Testis (tissue), 2 donors: Measurements from ENCODE around the gene RNF144B.

Experiments used
- POLR2A ChIP-seq: fragments of 450-650 bp; IDR thresholded peaks from one replicate; pipeline ENCODE4 v1.6.1; 2017; ENCODE audit warnings: antibody characterized with exemption, mild to moderate bottlenecking, moderate library complexity
- TF ChIP-seq, protein P1 (sequence below), 3 experiments: fragments of 450-650 bp in 2 of 3; fragments of 200-600 bp in 1 of 3; sonication (generic) in 1 of 3; IDR thresholded peaks; one replicate each; pipeline ENCODE4 v1.5.1; 2016 to 2019; ENCODE audit warnings: antibody characterized with exemption in 3 of 3, mild to moderate bottlenecking in 2 of 3, moderate library complexity in 1 of 3

- TF ChIP-seq, protein P1, sequence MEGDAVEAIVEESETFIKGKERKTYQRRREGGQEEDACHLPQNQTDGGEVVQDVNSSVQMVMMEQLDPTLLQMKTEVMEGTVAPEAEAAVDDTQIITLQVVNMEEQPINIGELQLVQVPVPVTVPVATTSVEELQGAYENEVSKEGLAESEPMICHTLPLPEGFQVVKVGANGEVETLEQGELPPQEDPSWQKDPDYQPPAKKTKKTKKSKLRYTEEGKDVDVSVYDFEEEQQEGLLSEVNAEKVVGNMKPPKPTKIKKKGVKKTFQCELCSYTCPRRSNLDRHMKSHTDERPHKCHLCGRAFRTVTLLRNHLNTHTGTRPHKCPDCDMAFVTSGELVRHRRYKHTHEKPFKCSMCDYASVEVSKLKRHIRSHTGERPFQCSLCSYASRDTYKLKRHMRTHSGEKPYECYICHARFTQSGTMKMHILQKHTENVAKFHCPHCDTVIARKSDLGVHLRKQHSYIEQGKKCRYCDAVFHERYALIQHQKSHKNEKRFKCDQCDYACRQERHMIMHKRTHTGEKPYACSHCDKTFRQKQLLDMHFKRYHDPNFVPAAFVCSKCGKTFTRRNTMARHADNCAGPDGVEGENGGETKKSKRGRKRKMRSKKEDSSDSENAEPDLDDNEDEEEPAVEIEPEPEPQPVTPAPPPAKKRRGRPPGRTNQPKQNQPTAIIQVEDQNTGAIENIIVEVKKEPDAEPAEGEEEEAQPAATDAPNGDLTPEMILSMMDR (IDR thresholded peaks at IDR 0.05), result no peak
- no peak for TF ChIP-seq POLR2A
These were observed 81.3 kb downstream of the RNF144B start for GRCh38 chr6:18468503-18468843.
